Activated naive CD4-positive, alpha-beta T cell (primary cell): Measurements from ENCODE around the gene PROX2.

Experiments used
- DNase-seq, 4 experiments: peaks; one replicate each; lab custom pipeline; 2025; lab: John Stamatoyannopoulos, UW

Gene PROX2

GRCh38 chr14:74879427-74880182, 3.7 kb upstream of the PROX2 start:
- no peak for DNase-seq

- DNase-seq = no peak
These were observed 741 bp downstream of the PROX2 start for GRCh38 chr14:74875204-74875603.

- no peak for DNase-seq
These were observed 4.1 kb downstream of the PROX2 start for GRCh38 chr14:74871819-74872218.

GRCh38 chr14:74868739-74869138, 7.2 kb downstream of the PROX2 start:
- no peak for DNase-seq

- DNase-seq = peak in 2 of 4 experiments; percentile 5 to 18
These were observed 8.3 kb downstream of the PROX2 start for GRCh38 chr14:74867673-74868072.

- no peak for DNase-seq
These were observed 9.1 kb downstream of the PROX2 start for GRCh38 chr14:74866708-74867389.

GRCh38 chr14:74865156-74865555, 10.8 kb downstream of the PROX2 start:
- no peak for DNase-seq

- DNase-seq = no peak
These were observed 11.7 kb downstream of the PROX2 start for GRCh38 chr14:74864198-74864597.

GRCh38 chr14:74863274-74863673, 12.7 kb downstream of the PROX2 start:
- DNase-seq = no peak

- DNase-seq = no peak
These were observed 14.2 kb downstream of the PROX2 start for GRCh38 chr14:74861734-74862090.

GRCh38 chr14:74860899-74861733, 14.8 kb downstream of the PROX2 start:
- DNase-seq = peak; percentile 72 to 97 (median 94)

- DNase-seq = no peak
These were observed 16.0 kb downstream of the PROX2 start for GRCh38 chr14:74859757-74860552.

GRCh38 chr14:74858022-74858421, 17.9 kb downstream of the PROX2 start:
- DNase-seq = no peak

GRCh38 chr14:74856366-74856765, 19.6 kb downstream of the PROX2 start:
- no peak for DNase-seq

- DNase-seq = no peak
These were observed 20.0 kb downstream of the PROX2 start for GRCh38 chr14:74855945-74856344.

- DNase-seq = no peak
These were observed 20.9 kb downstream of the PROX2 start for GRCh38 chr14:74855021-74855420.

GRCh38 chr14:74853581-74853980, 22.4 kb downstream of the PROX2 start:
- DNase-seq = no peak

GRCh38 chr14:74852922-74853530, 22.9 kb downstream of the PROX2 start:
- DNase-seq = no peak

GRCh38 chr14:74848768-74849167, 27.2 kb downstream of the PROX2 start:
- no peak for DNase-seq

- DNase-seq = no peak
These were observed 28.8 kb downstream of the PROX2 start for GRCh38 chr14:74846968-74847665.

- no peak for DNase-seq
These were observed 29.8 kb downstream of the PROX2 start for GRCh38 chr14:74846168-74846567.
